Transverse colon (tissue), 4 donors: ENCODE measurements around the gene DRC3.

Experiments used
- CTCF ChIP-seq, 5 experiments: fragments of 200-600 bp in 3 of 5; fragments of 450-650 bp in 2 of 5; sonication (generic) in 3 of 5; IDR thresholded peaks; 1 replicate in 2 of 5; 2 replicates in 3 of 5; pipeline ENCODE4 v1.5.1; 2016 to 2017; ENCODE audit warnings: antibody characterized with exemption in 5 of 5, inconsistent platforms in 3 of 5, mild to moderate bottlenecking in 2 of 5, moderate library complexity in 1 of 5
- EP300 ChIP-seq: sonication (generic); formaldehyde crosslinking; IDR thresholded peaks from one replicate; pipeline ENCODE4 v1.6.1; 2017; ENCODE audit warnings: antibody characterized with exemption, low read depth
- POLR2A ChIP-seq: fragments of 450-650 bp; IDR thresholded peaks from one replicate; pipeline ENCODE4 v1.6.1; 2016; ENCODE audit warnings: antibody characterized with exemption, mild to moderate bottlenecking, moderate library complexity
- POLR2AphosphoS5 ChIP-seq, 3 donors: sonication (generic); formaldehyde crosslinking; IDR thresholded peaks; one replicate each; pipeline ENCODE4 v1.6.1; 2016; ENCODE audit warnings: antibody characterized with exemption in 3 of 3

- TF ChIP-seq POLR2A: no peak
- TF ChIP-seq CTCF (IDR thresholded peaks at IDR 0.05): no peak
- no peak for TF ChIP-seq POLR2AphosphoS5 (IDR thresholded peaks at IDR 0.05)
- no peak for TF ChIP-seq EP300
Measured at GRCh38 chr17:17938388-17939107, 34.1 kb upstream of the DRC3 start.
